ENCODE measurements around the gene SIRPA.

DNA sequence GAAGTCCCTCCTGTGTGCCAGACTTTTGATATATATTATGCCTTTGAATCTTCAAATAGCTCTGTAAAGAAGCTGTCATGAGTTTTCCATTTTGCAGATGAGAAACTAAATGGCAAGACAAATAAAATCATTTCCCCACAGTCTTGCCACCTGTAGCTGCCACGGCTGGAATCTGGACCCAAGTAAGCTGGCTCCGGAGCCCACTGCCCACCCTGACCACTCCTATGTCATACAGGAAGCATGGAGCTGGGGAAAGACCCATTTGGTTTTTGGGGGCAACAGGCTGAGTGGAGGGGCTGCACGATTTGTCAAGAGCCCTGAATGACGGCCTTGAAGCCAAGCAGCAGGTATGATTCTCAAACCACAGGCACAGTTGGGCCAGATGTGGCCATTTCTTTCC is 10.0 kb upstream of the SIRPA start:
- TF ChIP-seq, protein P1, sequence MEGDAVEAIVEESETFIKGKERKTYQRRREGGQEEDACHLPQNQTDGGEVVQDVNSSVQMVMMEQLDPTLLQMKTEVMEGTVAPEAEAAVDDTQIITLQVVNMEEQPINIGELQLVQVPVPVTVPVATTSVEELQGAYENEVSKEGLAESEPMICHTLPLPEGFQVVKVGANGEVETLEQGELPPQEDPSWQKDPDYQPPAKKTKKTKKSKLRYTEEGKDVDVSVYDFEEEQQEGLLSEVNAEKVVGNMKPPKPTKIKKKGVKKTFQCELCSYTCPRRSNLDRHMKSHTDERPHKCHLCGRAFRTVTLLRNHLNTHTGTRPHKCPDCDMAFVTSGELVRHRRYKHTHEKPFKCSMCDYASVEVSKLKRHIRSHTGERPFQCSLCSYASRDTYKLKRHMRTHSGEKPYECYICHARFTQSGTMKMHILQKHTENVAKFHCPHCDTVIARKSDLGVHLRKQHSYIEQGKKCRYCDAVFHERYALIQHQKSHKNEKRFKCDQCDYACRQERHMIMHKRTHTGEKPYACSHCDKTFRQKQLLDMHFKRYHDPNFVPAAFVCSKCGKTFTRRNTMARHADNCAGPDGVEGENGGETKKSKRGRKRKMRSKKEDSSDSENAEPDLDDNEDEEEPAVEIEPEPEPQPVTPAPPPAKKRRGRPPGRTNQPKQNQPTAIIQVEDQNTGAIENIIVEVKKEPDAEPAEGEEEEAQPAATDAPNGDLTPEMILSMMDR (IDR thresholded peaks at IDR 0.05; ENCODE audit: poor library complexity, severe bottlenecking), result no peak
- TF ChIP-seq EZH2 (IDR thresholded peaks at IDR 0.05; ENCODE audit: borderline replicate concordance, insufficient read depth, low read length, poor library complexity, severe bottlenecking) (no peak), TAF1 (IDR thresholded peaks at IDR 0.05; ENCODE audit: low read depth) (no peak), MXI1 (conservative IDR thresholded peaks at IDR 0.05; ENCODE audit: poor library complexity, severe bottlenecking) (no peak), SMC3 (conservative IDR thresholded peaks at IDR 0.05; ENCODE audit: poor library complexity) (no peak)

All from neural cell (in vitro differentiated cells).